ENCODE measurements around the gene HGF.

- TF ChIP-seq CTCF (conservative IDR thresholded peaks at IDR 0.05 in 1 of 2, IDR thresholded peaks at IDR 0.05 in 1 of 2; ENCODE audit: extremely low read depth in 1 of 2, insufficient read depth in 1 of 2, low read depth in 1 of 2, low read length in 2 of 2) (no peak), EZH2 (IDR thresholded peaks at IDR 0.05; ENCODE audit: borderline replicate concordance, low read length) (no peak)
Observed at GRCh38 chr7:81790120-81790500, 20.3 kb upstream of the HGF start.
